Epithelial cell of proximal tubule (primary cell): ENCODE data around the gene CDH13. TPM values are rescaled to one million over a fixed set of nuclear protein-coding genes. Genes with fewer than 3 reads are reported as not detected.

Experiments
- DNase-seq: peaks from one replicate; pipeline ENCODE4 v3.0.0-alpha.2; 2011; ENCODE audit warnings: low read depth
- H3K4me3 ChIP-seq: 2 replicates; pipeline ENCODE4 v1.5.1; 2011; ENCODE audit warnings: low read depth, mild to moderate bottlenecking, low read length
- CTCF ChIP-seq: conservative IDR thresholded peaks from 2 replicates; pipeline ENCODE4 v1.5.1; 2012; ENCODE audit warnings: low read depth, mild to moderate bottlenecking, low read length
- total RNA-seq: library from RNA; depleted of rRNA; stranded (reverse); fragments of >200 nt; gene quantifications from 2 replicates; pipeline ENCODE4 v1.2.3, GENCODE V29; 2015

CDH13 gene
- total RNA-seq, 1 donor from 2014 or later = 85.4 TPM

DNA sequence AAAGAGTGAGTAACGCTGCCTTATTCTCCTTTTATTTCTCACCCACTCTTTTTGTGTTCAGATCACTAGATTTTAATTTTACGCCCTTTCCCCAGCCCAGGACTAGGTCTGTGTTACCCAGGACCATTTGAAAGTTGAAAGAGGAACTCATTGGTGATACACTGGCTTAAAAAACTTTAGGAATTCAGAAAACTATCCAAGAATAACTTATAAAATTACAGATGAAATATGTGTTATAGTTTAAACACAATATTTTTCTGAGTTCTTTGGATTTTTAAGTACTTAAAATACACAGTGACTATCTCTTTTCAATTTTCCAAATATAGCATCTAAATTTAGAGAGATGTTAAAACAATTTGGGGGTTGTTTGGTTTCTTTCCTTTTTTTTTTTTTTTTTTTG lies 385.2 kb downstream of the CDH13 start:
- no peak for DNase-seq
- H3K4me3 ChIP-seq = no peak overlapping the region
- no peak for TF ChIP-seq CTCF

- DNase-seq = no peak
- no peak for TF ChIP-seq CTCF
- H3K4me3 ChIP-seq = no peak overlapping the region
Observed at GRCh38 chr16:83013071-83013470, 386.3 kb downstream of the CDH13 start.

GRCh38 chr16:83019963-83020362 lies 393.2 kb downstream of the CDH13 start:
- no peak overlapping the region for H3K4me3 ChIP-seq
- DNase-seq = no peak
- no peak for TF ChIP-seq CTCF

DNA sequence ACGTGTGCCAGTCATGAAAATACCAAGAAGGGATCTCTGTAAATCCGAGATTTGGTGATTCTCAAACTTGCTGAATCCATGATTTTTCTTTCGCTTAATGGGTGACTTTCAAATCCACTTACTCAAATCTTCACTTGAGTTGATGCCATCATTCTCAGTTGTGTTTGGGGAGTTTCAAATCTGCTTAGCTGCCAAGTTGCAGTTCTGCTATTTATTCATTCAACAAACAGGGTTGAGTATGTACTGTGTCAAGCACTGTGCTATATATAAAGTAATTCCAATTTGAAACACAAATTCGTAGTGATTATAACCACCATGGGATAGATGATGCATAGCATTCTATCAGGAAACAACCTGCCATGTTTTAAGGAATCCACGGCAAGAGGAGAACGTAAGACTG lies 394.3 kb downstream of the CDH13 start:
- no peak for TF ChIP-seq CTCF
- H3K4me3 ChIP-seq = no peak overlapping the region

DNA sequence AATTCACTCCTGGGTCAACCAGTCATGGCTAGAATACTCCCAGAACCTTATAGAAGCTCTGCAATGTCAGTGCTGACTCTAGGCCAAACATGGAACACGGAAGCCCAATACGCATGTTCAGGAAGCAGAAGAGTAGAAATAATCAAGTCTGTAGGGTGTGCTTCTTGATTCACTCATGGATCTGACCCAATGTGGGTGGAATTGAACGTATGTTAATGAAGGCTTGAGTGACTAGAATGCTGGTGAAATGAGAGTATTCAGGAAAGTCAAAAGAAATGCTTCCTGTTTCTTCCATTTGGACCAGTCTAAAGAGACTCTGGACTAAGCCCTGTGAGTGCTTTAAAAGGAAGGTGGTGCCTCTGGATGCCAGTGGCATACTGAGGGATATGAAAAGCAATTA lies 395.0 kb downstream of the CDH13 start:
- H3K4me3 ChIP-seq = no peak overlapping the region
- TF ChIP-seq CTCF = no peak
- DNase-seq = no peak

More for the DNA sequence above, 394.3 kb downstream of the CDH13 start:
- no peak for DNase-seq

DNA sequence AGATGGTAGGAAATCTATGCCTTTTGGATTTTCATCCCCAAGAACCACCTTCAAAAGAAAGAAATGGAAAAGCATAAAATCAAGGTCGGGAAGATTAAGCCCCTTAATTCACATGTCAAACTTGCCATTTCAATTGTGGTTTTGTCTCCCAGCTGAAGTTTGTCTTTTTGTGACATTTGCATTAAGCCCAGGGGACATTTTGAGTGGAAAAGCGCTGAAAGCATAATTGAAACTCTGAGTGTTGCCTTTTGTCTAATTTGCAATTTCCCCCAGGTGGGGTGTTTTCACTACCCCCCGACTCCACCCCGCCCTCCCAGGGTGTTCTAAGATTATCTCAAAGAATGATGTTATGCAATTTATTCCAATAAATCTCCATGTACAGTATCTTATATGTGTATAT lies 396.2 kb downstream of the CDH13 start:
- DNase-seq = no peak
- H3K4me3 ChIP-seq = no peak overlapping the region
- no peak for TF ChIP-seq CTCF

- no peak for DNase-seq
- no peak for TF ChIP-seq CTCF
- no peak overlapping the region for H3K4me3 ChIP-seq
Observed at GRCh38 chr16:83023640-83024039, 396.9 kb downstream of the CDH13 start.
